GM12872 (cell line): Measurements from ENCODE around the gene MAFB.

Experiments used
- TF ChIP-seq, protein P1 (sequence below): IDR thresholded peaks from 3 replicates; pipeline ENCODE4 v1.5.1; 2011; ENCODE audit warnings: low read depth, mild to moderate bottlenecking, low read length, moderate library complexity; ENCODE audit not compliant: insufficient read depth

MAFB gene

DNA sequence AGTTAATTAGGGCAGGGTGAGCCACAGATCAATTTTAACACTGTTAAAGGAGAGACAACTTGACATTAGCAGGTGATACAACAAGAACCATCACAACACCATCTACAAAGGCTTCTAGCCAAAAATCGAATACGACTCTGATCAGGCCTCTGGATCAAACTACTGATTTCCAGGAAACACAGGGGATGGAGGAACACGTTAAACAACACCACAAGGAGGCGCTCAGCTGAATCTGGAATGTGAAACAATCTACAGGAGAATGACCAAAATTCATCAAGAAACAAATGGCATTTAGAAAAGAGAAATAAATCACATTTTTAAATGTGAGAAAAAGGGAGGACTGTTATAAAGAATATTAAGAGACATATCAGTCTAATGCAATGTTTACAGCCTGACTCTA is 13.5 kb upstream of the MAFB start:
- TF ChIP-seq, protein P1, sequence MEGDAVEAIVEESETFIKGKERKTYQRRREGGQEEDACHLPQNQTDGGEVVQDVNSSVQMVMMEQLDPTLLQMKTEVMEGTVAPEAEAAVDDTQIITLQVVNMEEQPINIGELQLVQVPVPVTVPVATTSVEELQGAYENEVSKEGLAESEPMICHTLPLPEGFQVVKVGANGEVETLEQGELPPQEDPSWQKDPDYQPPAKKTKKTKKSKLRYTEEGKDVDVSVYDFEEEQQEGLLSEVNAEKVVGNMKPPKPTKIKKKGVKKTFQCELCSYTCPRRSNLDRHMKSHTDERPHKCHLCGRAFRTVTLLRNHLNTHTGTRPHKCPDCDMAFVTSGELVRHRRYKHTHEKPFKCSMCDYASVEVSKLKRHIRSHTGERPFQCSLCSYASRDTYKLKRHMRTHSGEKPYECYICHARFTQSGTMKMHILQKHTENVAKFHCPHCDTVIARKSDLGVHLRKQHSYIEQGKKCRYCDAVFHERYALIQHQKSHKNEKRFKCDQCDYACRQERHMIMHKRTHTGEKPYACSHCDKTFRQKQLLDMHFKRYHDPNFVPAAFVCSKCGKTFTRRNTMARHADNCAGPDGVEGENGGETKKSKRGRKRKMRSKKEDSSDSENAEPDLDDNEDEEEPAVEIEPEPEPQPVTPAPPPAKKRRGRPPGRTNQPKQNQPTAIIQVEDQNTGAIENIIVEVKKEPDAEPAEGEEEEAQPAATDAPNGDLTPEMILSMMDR = no peak; the same call in 2 of the 3 replicates

DNA sequence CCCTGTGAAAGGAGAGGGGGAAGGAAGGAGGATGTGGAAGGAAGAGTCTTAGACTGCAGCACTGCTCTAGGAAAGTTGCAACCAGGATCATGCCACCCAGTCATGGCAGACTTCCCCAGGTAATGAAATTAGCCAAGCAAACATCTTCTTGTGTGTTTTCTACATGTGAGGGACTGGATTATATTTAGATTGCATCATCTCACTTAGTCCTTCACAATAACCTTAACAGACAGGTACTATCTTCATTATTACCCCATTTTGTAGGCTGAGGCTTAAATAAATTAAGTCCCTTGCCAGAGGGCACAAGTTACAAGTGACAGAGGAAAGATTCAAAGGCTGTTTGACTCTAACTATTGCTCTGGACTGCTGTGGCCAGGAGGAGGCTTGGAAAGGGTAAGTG is 9.7 kb upstream of the MAFB start:
- TF ChIP-seq, protein P1 = no peak

DNA sequence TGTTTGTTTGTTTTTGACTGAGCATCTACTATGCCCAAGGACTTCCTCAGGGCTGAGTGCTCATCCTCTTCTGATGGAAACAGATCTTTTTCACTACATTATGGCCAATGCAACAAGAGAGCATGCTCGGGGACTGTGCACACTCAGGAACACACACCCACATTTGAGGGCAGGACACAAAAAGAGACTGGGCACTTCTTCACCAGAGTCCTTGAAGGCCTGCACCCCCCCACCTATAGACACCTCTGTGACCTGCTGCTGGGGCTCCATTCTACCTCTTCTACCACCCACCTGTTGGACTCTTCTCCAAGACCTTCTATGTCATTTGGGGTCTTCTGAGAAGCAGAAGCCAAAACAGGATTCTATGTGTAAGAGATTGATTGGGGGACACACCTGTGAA is 9.2 kb upstream of the MAFB start:
- TF ChIP-seq, protein P1 = no peak

- TF ChIP-seq, protein P1 = no peak
Observed at GRCh38 chr20:40697541-40697940, 8.5 kb upstream of the MAFB start.

GRCh38 chr20:40695214-40695613 is 6.2 kb upstream of the MAFB start:
- TF ChIP-seq, protein P1 = no peak

DNA sequence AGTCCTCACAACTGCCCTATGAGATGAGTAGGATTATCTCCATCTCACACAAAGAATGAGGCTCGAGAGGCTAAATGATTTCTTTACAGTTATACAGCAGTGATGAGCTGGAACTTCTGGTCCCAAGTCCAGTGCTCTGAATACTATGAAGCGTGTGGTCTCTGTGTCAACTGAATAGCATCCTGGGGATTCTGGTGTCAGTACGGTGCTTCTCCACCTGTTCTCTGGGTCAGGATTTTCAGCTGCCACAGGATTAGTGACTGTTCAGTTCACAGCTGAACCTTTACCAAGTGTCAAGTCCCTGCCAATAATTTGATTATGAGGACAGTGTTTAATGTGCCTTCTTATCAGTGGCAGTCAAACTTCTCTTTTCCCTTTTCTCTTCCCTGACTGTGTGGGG is 5.2 kb upstream of the MAFB start:
- TF ChIP-seq, protein P1 = no peak

- TF ChIP-seq, protein P1 = no peak
Observed at GRCh38 chr20:40692240-40693011, 3.4 kb upstream of the MAFB start.
